ENCODE measurements around the gene CD33. TPM values are rescaled to one million over a fixed set of nuclear protein-coding genes. Genes with fewer than 3 reads are reported as not detected.

The CD33 gene
- not detected in 2 replicates for total RNA-seq

GRCh38 chr19:51224898-51225393 lies at the start of gene CD33:
Gene CD33, plus strand, starts transcription at chr19:51225080. Its CDS starts 39 bp downstream, at chr19:51225119.

GRCh38 chr19:51250786-51251467 lies 26.0 kb downstream of the CD33 start, which contains the start of gene SIGLECL1:
Gene SIGLECL1, plus strand, starts transcription at chr19:51251080. Its CDS starts 12,993 bp downstream, at chr19:51264073.

Small RNA genes lying within 50 kb of the gene (small RNA-seq; reads per million reads assigned to genes)
- gene MIR8074, result not detected

Other genes starting within 250 kb of the CD33 start
- gene KLK7, start 241.2 kb upstream of the CD33 start, total RNA-seq, result not detected in 2 replicates
- gene KLK8, start 223.5 kb upstream of the CD33 start, total RNA-seq, result not detected in 2 replicates
- gene KLK10, start 205.4 kb upstream of the CD33 start, total RNA-seq, result not detected in 2 replicates
- not detected in 2 replicates for gene KLK11, start 198.5 kb upstream of the CD33 start, total RNA-seq
- gene KLK12, start 190.1 kb upstream of the CD33 start, total RNA-seq, result not detected in 2 replicates
- not detected in 2 replicates for gene KLK13, start 160.0 kb upstream of the CD33 start, total RNA-seq
- gene KLK14, start 142.2 kb upstream of the CD33 start, total RNA-seq, result not detected in 2 replicates
- 4.3 and 5.0 TPM in 2 replicates for gene CTU1, start 116.7 kb upstream of the CD33 start, total RNA-seq
- not detected in 2 replicates for gene SIGLEC9, start 100.2 kb upstream of the CD33 start, total RNA-seq
- not detected in 2 replicates for gene SIGLEC7, start 82.8 kb upstream of the CD33 start, total RNA-seq
- gene SIGLECL1, start 26.0 kb downstream of the CD33 start, total RNA-seq, result not detected in 2 replicates
- not detected in 2 replicates for gene IGLON5, start 86.6 kb downstream of the CD33 start, total RNA-seq
- 0.27 and 0.29 TPM in 2 replicates for gene VSIG10L, start 117.1 kb downstream of the CD33 start, total RNA-seq
- gene ETFB, start 141.3 kb downstream of the CD33 start, total RNA-seq, result 47.1 and 71.4 TPM in 2 replicates
- not detected in 2 replicates for gene CLDND2, start 143.9 kb downstream of the CD33 start, total RNA-seq
- gene NKG7, start 147.6 kb downstream of the CD33 start, total RNA-seq, result not detected in 2 replicates
- not detected in 2 replicates for gene LIM2, start 162.9 kb downstream of the CD33 start, total RNA-seq
- gene C19orf84, start 165.5 kb downstream of the CD33 start, total RNA-seq, result not detected in 2 replicates
- gene SIGLEC10, start 192.6 kb downstream of the CD33 start, total RNA-seq, result not detected in 2 replicates
- not detected in 2 replicates for gene SIGLEC8, start 233.4 kb downstream of the CD33 start, total RNA-seq

Measured in thoracic aorta endothelial cell (primary cell).